SK-N-SH (cell line): ENCODE measurements around the gene GLIS2. TPM values are rescaled to one million over a fixed set of nuclear protein-coding genes. Genes with fewer than 3 reads are reported as not detected.

Experiments used
- CTCF ChIA-PET: fragments of 300-600, 350-600 bp; formaldehyde crosslinking; extraction: SDS; loops from one replicate; lab custom pipeline; 2021; lab: Yijun Ruan, JAX
- POLR2A ChIA-PET: fragments of 350-600 bp; sonication (Branson Sonifier 250); formaldehyde crosslinking; extraction: SDS; loops from one replicate; lab custom pipeline; 2020; ENCODE audit warnings: antibody characterized with exemption, inconsistent platforms; lab: Yijun Ruan, JAX
- DNase-seq: peaks from one replicate; pipeline ENCODE4 v3.0.0; 2012
- H2AFZ ChIP-seq: fragments of 200-600 bp; sonication (generic); 2 replicates; pipeline ENCODE4 v1.8.1; 2016; ENCODE audit warnings: antibody characterized with exemption, mild to moderate bottlenecking, low read depth
- H3F3A ChIP-seq: fragments of 200-600 bp; sonication (generic); replicated peaks from 2 replicates; pipeline ENCODE3; 2016; ENCODE audit warnings: antibody characterized with exemption, mild to moderate bottlenecking; ENCODE audit not compliant: insufficient read depth
- H3K27ac ChIP-seq, 2 experiments: fragments of 200-500 bp in 1 of 2; fragments of 200-600 bp in 1 of 2; sonication (Bioruptor generic) in 1 of 2; sonication (generic), shearing (Covaris generic) in 1 of 2; 2 replicates each; pipeline versions ENCODE4 v1.5.1 to v1.6.1; 2014 to 2016; ENCODE audit warnings: low read depth in 2 of 2, inconsistent platforms in 1 of 2, low read length in 1 of 2, mild to moderate bottlenecking in 1 of 2, mixed read lengths in 1 of 2
- H3K27me3 ChIP-seq: fragments of 200-600 bp; sonication (generic), shearing (Covaris generic); 2 replicates; pipeline ENCODE4 v1.6.1; 2016; ENCODE audit warnings: mixed run types; ENCODE audit not compliant: insufficient read depth
- H3K36me3 ChIP-seq, 2 experiments: fragments of 200-500 bp in 1 of 2; fragments of 200-600 bp in 1 of 2; sonication (Bioruptor generic) in 1 of 2; sonication (generic) in 1 of 2; replicated peaks in 1 of 2; 2 replicates each; pipeline versions ENCODE3 to v1.5.1; 2014 to 2016; ENCODE audit warnings: low read length in 1 of 2, mild to moderate bottlenecking in 1 of 2; ENCODE audit not compliant: insufficient read depth in 2 of 2, control insufficient read depth in 1 of 2
- H3K4me1 ChIP-seq, 2 experiments: fragments of 200-500 bp in 1 of 2; fragments of 200-600 bp in 1 of 2; sonication (Bioruptor generic) in 1 of 2; sonication (generic), shearing (Covaris generic) in 1 of 2; 2 replicates each; pipeline versions ENCODE4 v1.5.1 to v1.6.1; 2014 to 2016; ENCODE audit warnings: low read depth in 1 of 2, low read length in 1 of 2, mixed run types in 1 of 2; ENCODE audit not compliant: insufficient read depth in 2 of 2, control insufficient read depth in 1 of 2
- H3K4me2 ChIP-seq: fragments of 200-600 bp; sonication (generic), shearing (Covaris generic); 2 replicates; pipeline ENCODE4 v1.6.1; 2017; ENCODE audit warnings: mixed run types
- H3K4me3 ChIP-seq, 2 experiments: fragments of 200-500 bp in 1 of 2; fragments of 200-600 bp in 1 of 2; sonication (Bioruptor generic) in 1 of 2; sonication (generic), shearing (Covaris generic) in 1 of 2; 2 replicates each; pipeline versions ENCODE4 v1.5.1 to v1.8.1; 2014 to 2016; ENCODE audit warnings: low read depth in 2 of 2, inconsistent platforms in 1 of 2, low read length in 1 of 2, mild to moderate bottlenecking in 1 of 2, mixed read lengths in 1 of 2, moderate library complexity in 1 of 2
- H3K79me2 ChIP-seq: fragments of 200-600 bp; sonication (generic); 2 replicates; pipeline ENCODE4 v1.8.1; 2017; ENCODE audit warnings: mild to moderate bottlenecking; ENCODE audit not compliant: insufficient read depth
- H3K9ac ChIP-seq: fragments of 200-600 bp; sonication (generic); 2 replicates; pipeline ENCODE4 v1.6.1; 2017; ENCODE audit warnings: mixed run types
- H3K9me2 ChIP-seq: fragments of 200-600 bp; sonication (generic); 2 replicates; pipeline ENCODE4 v1.6.1; 2017; ENCODE audit warnings: mixed run types
- H3K9me3 ChIP-seq: fragments of 200-600 bp; sonication (generic); 2 replicates; pipeline ENCODE4 v1.6.1; 2017; ENCODE audit warnings: mixed run types, mild to moderate bottlenecking, moderate library complexity
- H4K20me1 ChIP-seq: fragments of 200-600 bp; sonication (generic); 2 replicates; pipeline ENCODE4 v1.6.1; 2017; ENCODE audit warnings: mild to moderate bottlenecking, mixed run types; ENCODE audit not compliant: insufficient read depth
- CHD2 ChIP-seq: fragments of 150-350 bp; IDR thresholded peaks from 2 replicates; pipeline ENCODE4 v1.6.1; 2018; ENCODE audit warnings: low read length; ENCODE audit not compliant: partially characterized antibody
- ELF1 ChIP-seq: IDR thresholded peaks from 2 replicates; pipeline ENCODE4 v1.4.0; 2012
- EP300 ChIP-seq, 2 experiments: IDR thresholded peaks; 2 replicates each; pipeline versions ENCODE4 v1.4.0 to v1.6.1; 2012; ENCODE audit warnings: borderline replicate concordance in 1 of 2, low read depth in 1 of 2, low read length in 1 of 2
- FOXM1 ChIP-seq: IDR thresholded peaks from 2 replicates; pipeline ENCODE4 v1.4.0; 2012; ENCODE audit warnings: low read depth, mild to moderate bottlenecking
- MXI1 ChIP-seq: IDR thresholded peaks from 2 replicates; pipeline ENCODE4 v1.6.1; 2012; ENCODE audit warnings: mild to moderate bottlenecking, low read depth, low read length, improper control_type of control experiment
- NFIC ChIP-seq: IDR thresholded peaks from 2 replicates; pipeline ENCODE4 v1.4.0; 2012; ENCODE audit warnings: borderline replicate concordance
- NRF1 ChIP-seq: IDR thresholded peaks from 2 replicates; pipeline ENCODE4 v1.6.1; 2012; ENCODE audit warnings: low read depth, mild to moderate bottlenecking, low read length
- POLR2AphosphoS5 ChIP-seq: IDR thresholded peaks from 2 replicates; pipeline ENCODE4 v1.6.1; 2012; ENCODE audit warnings: low read depth, low read length
- RAD21 ChIP-seq: IDR thresholded peaks from 2 replicates; pipeline ENCODE4 v1.6.1; 2012; ENCODE audit warnings: mild to moderate bottlenecking, low read length
- RCOR1 ChIP-seq: fragments of 150-350 bp; IDR thresholded peaks from 2 replicates; pipeline ENCODE4 v1.6.1; 2017; ENCODE audit warnings: antibody characterized with exemption, low read length
- RFX5 ChIP-seq: IDR thresholded peaks from 2 replicates; pipeline ENCODE4 v1.6.1; 2012; ENCODE audit warnings: mild to moderate bottlenecking, improper control_type of control experiment, low read length
- RXRA ChIP-seq: IDR thresholded peaks from 2 replicates; pipeline ENCODE4 v1.4.0; 2012; ENCODE audit warnings: low read depth, mild to moderate bottlenecking, borderline replicate concordance
- SMC3 ChIP-seq: IDR thresholded peaks from 2 replicates; pipeline ENCODE4 v1.6.1; 2012; ENCODE audit warnings: low read depth, low read length, improper control_type of control experiment
- YY1 ChIP-seq: IDR thresholded peaks from 2 replicates; pipeline ENCODE4 v1.4.0; 2012; ENCODE audit warnings: low read depth, mild to moderate bottlenecking
- WGBS: methylation state at CpG from one replicate; pipeline ENCODE4 v1.1.6; 2017; ENCODE audit warnings: low lambda C conversion rate; 5-methylcytosine and 5-hydroxymethylcytosine counted together
- polyA plus RNA-seq, 3 experiments: library from polyadenylated mRNA; depleted of rRNA; stranded (reverse); fragments of >200 nt; gene quantifications; 2 replicates each; pipeline ENCODE4 v1.2.3, GENCODE V29; 2012
- TF ChIP-seq, protein P1 (sequence below): IDR thresholded peaks from 2 replicates; pipeline ENCODE4; 2012
- TF ChIP-seq, protein P2 (sequence below): fragments of 200-600 bp; sonication (generic); IDR thresholded peaks from 2 replicates; pipeline ENCODE4 v1.6.1; 2017; ENCODE audit warnings: antibody characterized with exemption, mild to moderate bottlenecking, moderate library complexity

Gene GLIS2
- polyA plus RNA-seq, 1 of the 3 experiments (the other 2 are of a cell fraction) = 6.5 TPM

DNA sequence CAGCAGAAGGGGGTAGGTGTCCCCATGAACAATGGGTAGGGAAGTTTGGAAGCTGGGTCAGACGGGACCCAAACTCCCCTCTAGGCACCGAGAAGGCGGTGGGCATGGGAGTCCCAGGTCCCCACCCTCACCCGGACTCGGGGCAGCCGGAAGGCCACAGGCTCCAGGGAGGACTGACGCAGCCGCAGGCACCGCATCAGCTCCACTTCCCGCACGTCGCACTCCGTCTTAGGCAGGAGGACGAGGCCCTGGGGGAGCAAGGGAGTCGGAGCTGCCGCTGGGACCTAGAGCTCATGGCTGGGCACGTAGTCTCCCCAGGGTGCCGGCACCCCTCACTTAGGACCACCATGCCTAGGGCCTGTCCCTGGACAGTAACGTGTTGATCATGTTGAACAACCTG is 42.4 kb downstream of the GLIS2 start (continued):
- TF ChIP-seq, protein P1, sequence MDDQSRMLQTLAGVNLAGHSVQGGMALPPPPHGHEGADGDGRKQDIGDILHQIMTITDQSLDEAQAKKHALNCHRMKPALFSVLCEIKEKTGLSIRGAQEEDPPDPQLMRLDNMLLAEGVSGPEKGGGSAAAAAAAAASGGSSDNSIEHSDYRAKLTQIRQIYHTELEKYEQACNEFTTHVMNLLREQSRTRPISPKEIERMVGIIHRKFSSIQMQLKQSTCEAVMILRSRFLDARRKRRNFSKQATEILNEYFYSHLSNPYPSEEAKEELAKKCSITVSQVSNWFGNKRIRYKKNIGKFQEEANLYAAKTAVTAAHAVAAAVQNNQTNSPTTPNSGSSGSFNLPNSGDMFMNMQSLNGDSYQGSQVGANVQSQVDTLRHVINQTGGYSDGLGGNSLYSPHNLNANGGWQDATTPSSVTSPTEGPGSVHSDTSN = no peak
- no peak for TF ChIP-seq ELF1
- no peak for TF ChIP-seq RFX5
- TF ChIP-seq RXRA = no peak
- TF ChIP-seq NRF1 = no peak
- TF ChIP-seq YY1 = no peak
- TF ChIP-seq FOXM1 = no peak
- no peak for TF ChIP-seq EP300 (IDR thresholded peaks at IDR 0.05; ENCODE audit: borderline replicate concordance in 1 of 2, low read depth in 1 of 2, low read length in 1 of 2)
- TF ChIP-seq, all 33 proteins: peak for 0

DNA sequence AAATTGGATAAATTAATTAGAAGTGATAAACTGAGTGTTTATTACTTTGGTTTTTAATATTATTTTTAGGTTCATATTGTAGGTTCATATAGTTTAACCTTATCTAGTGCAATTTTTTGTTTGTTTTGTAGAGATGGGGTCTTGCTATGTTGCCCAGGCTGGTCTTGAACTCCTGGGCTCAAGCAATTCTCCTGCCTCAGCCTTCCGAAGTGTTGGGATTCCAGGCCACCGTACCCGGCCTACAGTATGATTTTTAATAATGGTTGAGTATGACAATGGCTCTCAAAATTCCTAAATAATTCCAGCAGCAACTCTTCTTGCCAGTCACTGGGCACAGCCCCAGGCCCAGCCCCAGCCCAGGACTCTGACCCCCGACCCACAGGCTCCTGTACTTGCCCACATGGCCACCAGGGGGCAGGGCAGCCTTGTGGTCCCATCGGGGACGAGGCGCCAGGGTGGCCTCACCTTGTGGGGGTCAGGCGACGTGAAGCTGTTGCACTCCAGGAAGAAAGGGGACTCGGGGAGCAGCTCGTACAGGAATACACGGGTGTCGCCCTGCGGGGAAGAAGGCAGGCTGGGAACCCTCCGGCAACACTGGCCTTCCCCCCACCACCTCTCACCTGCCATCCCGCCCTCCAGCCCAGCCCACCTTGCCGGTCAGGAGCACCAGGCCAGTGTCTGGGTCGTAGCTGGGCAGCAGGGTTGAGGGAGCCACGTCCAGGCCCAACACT is 43.1 kb downstream of the GLIS2 start:
- Histone ChIP-seq H3K9ac (no peak overlapping the region), H3K27me3 (no peaks in the 10 kb centered on the region), H4K20me1 (no peaks in the 10 kb centered on the region), H3K4me3 (peak overlapping the region in 1 of 2 experiments; percentile 29; a peak in 1 of 4 replicates), H2AFZ (no peak overlapping the region), H3K27ac (no peak overlapping the region), H3F3A (peaks cover 6% of the 10 kb centered on the region), H3K9me3 (no peaks in the 10 kb centered on the region), H3K79me2 (no peaks in the 10 kb centered on the region), H3K9me2 (no peaks in the 10 kb centered on the region), H3K4me1 (peaks cover 0 to 10% of the 10 kb centered on the region in 2 experiments; a peak in 1 of 4 replicates), H3K36me3 (peaks cover 0 to 2% of the 10 kb centered on the region in 2 experiments), H3K4me2 (no peak overlapping the region)
- ChIA-PET POLR2A (interaction anchor here (0.6 to 1.4 kb wide), 3 partner anchors 34 to 44 kb away, joined by 3 to 4 read pairs (median 4); no protein-coding TSS in a partner anchor), CTCF (interaction anchor here (0.6 to 5.6 kb wide), 29 partner anchors 9 to 117 kb away, joined by 3 to 299 read pairs (median 6); partner anchors contain the start of genes CORO7 and HMOX2)
- DNase-seq = peak; percentile 93
- TF ChIP-seq MXI1 = no peak
- no peak for TF ChIP-seq POLR2AphosphoS5
- no peak for TF ChIP-seq CHD2
- no peak for TF ChIP-seq NFIC
- no peak for TF ChIP-seq FOXM1
- no peak for TF ChIP-seq YY1
- TF ChIP-seq RXRA = no peak
- no peak for TF ChIP-seq RCOR1
- peak; percentile 90 for TF ChIP-seq RAD21
- TF ChIP-seq SMC3 = peak; percentile 97
- no peak for TF ChIP-seq EP300 (IDR thresholded peaks at IDR 0.05; ENCODE audit: borderline replicate concordance in 1 of 2, low read depth in 1 of 2, low read length in 1 of 2)
- TF ChIP-seq, protein P2, sequence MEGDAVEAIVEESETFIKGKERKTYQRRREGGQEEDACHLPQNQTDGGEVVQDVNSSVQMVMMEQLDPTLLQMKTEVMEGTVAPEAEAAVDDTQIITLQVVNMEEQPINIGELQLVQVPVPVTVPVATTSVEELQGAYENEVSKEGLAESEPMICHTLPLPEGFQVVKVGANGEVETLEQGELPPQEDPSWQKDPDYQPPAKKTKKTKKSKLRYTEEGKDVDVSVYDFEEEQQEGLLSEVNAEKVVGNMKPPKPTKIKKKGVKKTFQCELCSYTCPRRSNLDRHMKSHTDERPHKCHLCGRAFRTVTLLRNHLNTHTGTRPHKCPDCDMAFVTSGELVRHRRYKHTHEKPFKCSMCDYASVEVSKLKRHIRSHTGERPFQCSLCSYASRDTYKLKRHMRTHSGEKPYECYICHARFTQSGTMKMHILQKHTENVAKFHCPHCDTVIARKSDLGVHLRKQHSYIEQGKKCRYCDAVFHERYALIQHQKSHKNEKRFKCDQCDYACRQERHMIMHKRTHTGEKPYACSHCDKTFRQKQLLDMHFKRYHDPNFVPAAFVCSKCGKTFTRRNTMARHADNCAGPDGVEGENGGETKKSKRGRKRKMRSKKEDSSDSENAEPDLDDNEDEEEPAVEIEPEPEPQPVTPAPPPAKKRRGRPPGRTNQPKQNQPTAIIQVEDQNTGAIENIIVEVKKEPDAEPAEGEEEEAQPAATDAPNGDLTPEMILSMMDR = peak; percentile 96
- WGBS = 48% methylated on average over 4 of the region's 19 CpGs
